B cell (primary cell): ENCODE measurements around the gene LGI4. TPM values are rescaled to one million over a fixed set of nuclear protein-coding genes. Genes with fewer than 3 reads are reported as not detected.

Source experiments
- ATAC-seq: fragments of 200-7000 bp; cut with Tn5 transposase; one replicate; pipeline ENCODE4 v1.10.0; 2021; ENCODE audit warnings: low read depth, mild to moderate bottlenecking, moderate number of reproducible peaks, moderate library complexity
- CTCF ChIA-PET: fragments of 350-600 bp; sonication (Branson Sonifier 250); formaldehyde crosslinking; loops from one replicate; lab custom pipeline; 2021; ENCODE audit warnings: antibody characterized with exemption, inconsistent platforms; lab: Charles Lee
- POLR2A ChIA-PET: fragments of 350-600 bp; sonication (Branson Sonifier 250); formaldehyde crosslinking; loops from one replicate; lab custom pipeline; 2021; ENCODE audit warnings: antibody characterized with exemption; lab: Charles Lee
- DNase-seq: peaks from one replicate; pipeline ENCODE4 v3.0.0; 2013
- H2AFZ ChIP-seq: 2 replicates; pipeline ENCODE4 v1.6.1; 2012; ENCODE audit warnings: mild to moderate bottlenecking, low read depth, low read length; ENCODE audit not compliant: insufficient read depth, poor library complexity, severe bottlenecking
- H3K27ac ChIP-seq, 2 donors: 1 replicate in 1 of 2; 2 replicates in 1 of 2; pipeline ENCODE4 v1.5.1; 2012 to 2013; ENCODE audit warnings: low read length in 2 of 2, mild to moderate bottlenecking in 2 of 2, moderate library complexity in 1 of 2
- H3K27me3 ChIP-seq, 4 experiments: fragments of 200-600 bp in 1 of 4; sonication (generic) in 1 of 4; replicated peaks in 1 of 4; 1 replicate in 2 of 4; 2 replicates in 2 of 4; pipeline versions ENCODE4 v1.6.1 to v1.7.0; 2013 to 2016; ENCODE audit warnings: low read length in 3 of 4, mild to moderate bottlenecking in 2 of 4, mixed read lengths in 1 of 4, moderate library complexity in 1 of 4; ENCODE audit not compliant: insufficient read depth in 4 of 4, control insufficient read depth in 3 of 4; ENCODE audit errors: control extremely low read depth in 1 of 4
- H3K36me3 ChIP-seq, 2 experiments: replicated peaks in 1 of 2; 1 replicate in 1 of 2; 2 replicates in 1 of 2; pipeline versions ENCODE4 v1.6.1 to v1.7.1; 2013; ENCODE audit warnings: low read length in 1 of 2; ENCODE audit not compliant: insufficient read depth in 2 of 2, control insufficient read depth in 1 of 2; ENCODE audit errors: control extremely low read depth in 1 of 2, extremely low read depth in 1 of 2
- H3K4me1 ChIP-seq, 2 donors: fragments of 200-600 bp in 1 of 2; sonication (generic) in 1 of 2; 1 replicate in 1 of 2; 2 replicates in 1 of 2; pipeline versions ENCODE4 v1.5.1 to v1.6.1; 2013 to 2017; ENCODE audit warnings: low read length in 2 of 2; ENCODE audit not compliant: control insufficient read depth in 2 of 2, insufficient read depth in 2 of 2
- H3K4me2 ChIP-seq: replicated peaks from 2 replicates; pipeline ENCODE3; 2012; ENCODE audit warnings: mild to moderate bottlenecking, low read depth, low read length; ENCODE audit not compliant: poor library complexity, severe bottlenecking
- H3K4me3 ChIP-seq, 5 experiments: fragments of 200-600 bp in 1 of 5; sonication (generic) in 1 of 5; 1 replicate in 3 of 5; 2 replicates in 2 of 5; pipeline versions ENCODE4 v1.5.1 to v1.7.0; 2011 to 2016; ENCODE audit warnings: low read length in 4 of 5, mild to moderate bottlenecking in 4 of 5, low read depth in 2 of 5, control low read depth in 1 of 5, moderate library complexity in 1 of 5; ENCODE audit not compliant: insufficient read depth in 1 of 5; ENCODE audit errors: control extremely low read depth in 1 of 5, extremely low read depth in 1 of 5
- H3K79me2 ChIP-seq: fragments of 200-600 bp; sonication (generic); one replicate; pipeline ENCODE4 v1.6.0; 2016; ENCODE audit warnings: low read length; ENCODE audit not compliant: control insufficient read depth, insufficient read depth
- H3K9ac ChIP-seq: fragments of 200-600 bp; sonication (generic); 2 replicates; pipeline ENCODE4 v1.6.1; 2017; ENCODE audit warnings: mild to moderate bottlenecking, low read length, moderate library complexity
- H3K9me3 ChIP-seq, 3 donors: one replicate each; pipeline versions ENCODE4 v1.6.1 to v1.7.1; 2013; ENCODE audit warnings: low read length in 2 of 3; ENCODE audit not compliant: control insufficient read depth in 2 of 3, insufficient read depth in 1 of 3; ENCODE audit errors: control extremely low read depth in 1 of 3
- H4K20me1 ChIP-seq: 2 replicates; pipeline ENCODE4 v1.6.0; 2012; ENCODE audit warnings: mild to moderate bottlenecking, low read length; ENCODE audit not compliant: insufficient read depth, control insufficient read depth, poor library complexity, severe bottlenecking
- H3K27ac Mint-ChIP-seq: one replicate; pipeline ENCODE4 v1.8.0; 2021; ENCODE audit warnings: mixed read lengths
- H3K27me3 Mint-ChIP-seq: one replicate; pipeline ENCODE4 v1.8.0; 2021; ENCODE audit warnings: mixed read lengths
- H3K4me1 Mint-ChIP-seq: one replicate; pipeline ENCODE4 v1.8.0; 2021; ENCODE audit warnings: mixed read lengths
- H3K4me3 Mint-ChIP-seq: one replicate; pipeline ENCODE4 v1.8.0; 2021; ENCODE audit warnings: mixed read lengths
- H3K9me3 Mint-ChIP-seq: one replicate; pipeline ENCODE4 v1.8.0; 2022; ENCODE audit warnings: mixed read lengths; ENCODE audit not compliant: insufficient read depth
- EZH2 ChIP-seq: IDR thresholded peaks from 2 replicates; pipeline ENCODE4 v1.6.1; 2012; ENCODE audit warnings: borderline replicate concordance, low read depth, mild to moderate bottlenecking, moderate library complexity, low read length; ENCODE audit not compliant: insufficient read depth, poor library complexity, severe bottlenecking
- WGBS: methylation state at CpG from one replicate; pipeline ENCODE4 v1.1.5; 2013; ENCODE audit warnings: missing lambda C conversion rate; ENCODE audit not compliant: insufficient coverage; 5-methylcytosine and 5-hydroxymethylcytosine counted together
- intact Hi-C: fragments of 100-400 bp; cut with micrococcal nuclease; formaldehyde crosslinking; loops from one replicate; pipeline ENCODE4 v1.10.0; 2022
- polyA plus RNA-seq: library from polyadenylated mRNA; depleted of rRNA; stranded (reverse); fragments of >200 nt; gene quantifications from 2 replicates; pipeline ENCODE4 v1.2.3, GENCODE V29; 2012
- total RNA-seq, 2 donors: library from RNA; stranded (reverse); fragments of 120-200 nt in 1 of 2; gene quantifications; 1 replicate in 1 of 2; 2 replicates in 1 of 2; pipeline versions ENCODE4 v1.2.3 to v1.2.4, GENCODE V29; 2013 to 2022
- TF ChIP-seq, protein P1 (sequence below): fragments of 200-600 bp; IDR thresholded peaks from one replicate; pipeline ENCODE4 v1.8.0; 2022; ENCODE audit warnings: antibody characterized with exemption, mild to moderate bottlenecking

LGI4 gene
- total and polyA plus RNA-seq, 2 donors (not counting 1 experiment from before 2014, with no cell fraction given), result 0.40 to 0.59 TPM

- TF ChIP-seq EZH2, result no peak
- TF ChIP-seq, protein P1, sequence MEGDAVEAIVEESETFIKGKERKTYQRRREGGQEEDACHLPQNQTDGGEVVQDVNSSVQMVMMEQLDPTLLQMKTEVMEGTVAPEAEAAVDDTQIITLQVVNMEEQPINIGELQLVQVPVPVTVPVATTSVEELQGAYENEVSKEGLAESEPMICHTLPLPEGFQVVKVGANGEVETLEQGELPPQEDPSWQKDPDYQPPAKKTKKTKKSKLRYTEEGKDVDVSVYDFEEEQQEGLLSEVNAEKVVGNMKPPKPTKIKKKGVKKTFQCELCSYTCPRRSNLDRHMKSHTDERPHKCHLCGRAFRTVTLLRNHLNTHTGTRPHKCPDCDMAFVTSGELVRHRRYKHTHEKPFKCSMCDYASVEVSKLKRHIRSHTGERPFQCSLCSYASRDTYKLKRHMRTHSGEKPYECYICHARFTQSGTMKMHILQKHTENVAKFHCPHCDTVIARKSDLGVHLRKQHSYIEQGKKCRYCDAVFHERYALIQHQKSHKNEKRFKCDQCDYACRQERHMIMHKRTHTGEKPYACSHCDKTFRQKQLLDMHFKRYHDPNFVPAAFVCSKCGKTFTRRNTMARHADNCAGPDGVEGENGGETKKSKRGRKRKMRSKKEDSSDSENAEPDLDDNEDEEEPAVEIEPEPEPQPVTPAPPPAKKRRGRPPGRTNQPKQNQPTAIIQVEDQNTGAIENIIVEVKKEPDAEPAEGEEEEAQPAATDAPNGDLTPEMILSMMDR, result no peak
- ChIA-PET POLR2A (interaction anchor here (1.4 to 1.5 kb wide), 2 partner anchors 25 to 39 kb away, joined by 3 to 4 read pairs; no protein-coding TSS in a partner anchor), CTCF (interaction anchor here (1.4 to 2.0 kb wide), 4 partner anchors 13 to 80 kb away, joined by 3 to 10 read pairs (median 5); partner anchors contain the start of gene FXYD5)
- H3K9me3 ChIP-seq, result peaks cover 0 to 17% (median 7%) of the 10 kb centered on the region in 3 donors
- peaks cover 5 to 80% of the 10 kb centered on the region in 2 experiments for H3K36me3 ChIP-seq
- H3K4me3 Mint-ChIP-seq, result peak overlapping the region; percentile 37
- H3K4me1 Mint-ChIP-seq, result peaks cover 30% of the 10 kb centered on the region
- DNase-seq, result no peak
- WGBS, result 100% methylated on average over 1 of the region's 7 CpGs
- H3K27me3 ChIP-seq, result no peaks in the 10 kb centered on the region
- H3K27ac Mint-ChIP-seq, result peak overlapping the region; percentile 92
- peak overlapping the region; percentile 66 to 74 for H3K27ac ChIP-seq
- H3K4me3 ChIP-seq, result no peak overlapping the region
- peaks cover 4% of the 10 kb centered on the region for H3K79me2 ChIP-seq
- H3K4me1 ChIP-seq, result peaks cover 19 to 25% of the 10 kb centered on the region in 2 donors
- ATAC-seq, result no peak
- intact Hi-C loops, result no loop called here
- H3K4me2 ChIP-seq, result peak overlapping the region; percentile 56
- no peaks in the 10 kb centered on the region for H3K9me3 Mint-ChIP-seq
- peaks cover 23% of the 10 kb centered on the region for H4K20me1 ChIP-seq
- no peak overlapping the region for H2AFZ ChIP-seq
- H3K9ac ChIP-seq, result no peak overlapping the region
- H3K27me3 Mint-ChIP-seq, result no peaks in the 10 kb centered on the region
These were observed 31.5 kb upstream of the LGI4 start for GRCh38 chr19:35166100-35167063.
